Activated B cell treated with CpG ODN at 0.5 μM for 24 hours (primary cell): ENCODE measurements around the gene RPS6KA2. TPM values are rescaled to one million over a fixed set of nuclear protein-coding genes. Genes with fewer than 3 reads are reported as not detected.

ENCODE experiments used
- ATAC-seq: fragments of 200-7000 bp; cut with Tn5 transposase; one replicate; pipeline ENCODE4 v1.10.0; 2021; ENCODE audit warnings: low read depth, mild to moderate bottlenecking, moderate library complexity
- CTCF ChIA-PET: fragments of 350-600 bp; sonication (Branson Sonifier 250); formaldehyde crosslinking; loops from one replicate; lab custom pipeline; 2021; ENCODE audit warnings: antibody characterized with exemption; lab: Charles Lee
- POLR2A ChIA-PET: fragments of 350-600 bp; sonication (Branson Sonifier 250); formaldehyde crosslinking; loops from one replicate; lab custom pipeline; 2021; ENCODE audit warnings: antibody characterized with exemption; lab: Charles Lee
- DNase-seq: peaks from one replicate; pipeline ENCODE4 v3.0.0; 2022
- H3K27ac Mint-ChIP-seq: one replicate; pipeline ENCODE4 v1.8.0; 2020; ENCODE audit warnings: mixed read lengths
- H3K27me3 Mint-ChIP-seq: one replicate; pipeline ENCODE4 v1.8.0; 2021; ENCODE audit warnings: mixed read lengths
- H3K36me3 Mint-ChIP-seq: one replicate; pipeline ENCODE4 v1.8.0; 2021; ENCODE audit warnings: low read depth, mixed read lengths
- H3K4me1 Mint-ChIP-seq: one replicate; pipeline ENCODE4 v1.8.0; 2021; ENCODE audit warnings: mixed read lengths
- H3K4me3 Mint-ChIP-seq: one replicate; pipeline ENCODE4 v1.8.0; 2020; ENCODE audit warnings: mild to moderate bottlenecking, mixed read lengths
- H3K9me3 Mint-ChIP-seq: one replicate; pipeline ENCODE4 v1.8.0; 2020; ENCODE audit warnings: mixed read lengths
- CTCF ChIP-seq: fragments of 200-600 bp; IDR thresholded peaks from one replicate; pipeline ENCODE4 v1.8.0; 2022; ENCODE audit warnings: antibody characterized with exemption, mild to moderate bottlenecking
- intact Hi-C: fragments of 100-400 bp; cut with micrococcal nuclease; formaldehyde crosslinking; loops from one replicate; pipeline ENCODE4 v1.15.1; 2024
- total RNA-seq: library from RNA; stranded (reverse); gene quantifications from 2 replicates; pipeline ENCODE4 v1.2.3, GENCODE V29; 2022

Gene RPS6KA2
- total RNA-seq, 1 donor from 2014 or later, result 14.4 TPM

- CTCF ChIA-PET, result no interaction called here
Observed at GRCh38 chr6:166505133-166505905, 121.7 kb downstream of the RPS6KA2 start.

GRCh38 chr6:166504100-166504499 lies 123.0 kb downstream of the RPS6KA2 start:
- DNase-seq (no peak), ATAC-seq (no peak)
- H3K27me3 Mint-ChIP-seq, result no peaks in the 10 kb centered on the region
- ChIA-PET CTCF (no interaction called here), POLR2A (no interaction called here)
- no peak overlapping the region for H3K27ac Mint-ChIP-seq
- no peak for TF ChIP-seq CTCF
- peaks cover 7% of the 10 kb centered on the region for H3K4me1 Mint-ChIP-seq
- intact Hi-C loops, result no loop called here
- peaks cover 13% of the 10 kb centered on the region for H3K36me3 Mint-ChIP-seq
- H3K4me3 Mint-ChIP-seq, result no peak overlapping the region
- H3K9me3 Mint-ChIP-seq, result no peaks in the 10 kb centered on the region

More at GRCh38 chr6:166505133-166505905, 121.7 kb downstream of the RPS6KA2 start:
- TF ChIP-seq CTCF, result no peak
- no peaks in the 10 kb centered on the region for H3K27me3 Mint-ChIP-seq
- peaks cover 7% of the 10 kb centered on the region for H3K4me1 Mint-ChIP-seq
- H3K9me3 Mint-ChIP-seq, result no peaks in the 10 kb centered on the region
- H3K36me3 Mint-ChIP-seq, result peaks cover 15% of the 10 kb centered on the region
- H3K4me3 Mint-ChIP-seq, result no peak overlapping the region
- H3K27ac Mint-ChIP-seq, result no peak overlapping the region
- no peak for DNase-seq
- intact Hi-C loops, result no loop called here
- ATAC-seq, result no peak
- POLR2A ChIA-PET, result no interaction called here

GRCh38 chr6:166503167-166503744 lies 123.8 kb downstream of the RPS6KA2 start:
- no peak for DNase-seq
- ATAC-seq, result no peak
- Mint-ChIP-seq H3K27ac (no peak overlapping the region), H3K36me3 (peaks cover 15% of the 10 kb centered on the region), H3K4me1 (peaks cover 7% of the 10 kb centered on the region), H3K9me3 (no peaks in the 10 kb centered on the region), H3K4me3 (no peak overlapping the region), H3K27me3 (no peaks in the 10 kb centered on the region)
- CTCF ChIA-PET, result no interaction called here
- POLR2A ChIA-PET, result no interaction called here
- no peak for TF ChIP-seq CTCF
- intact Hi-C loops, result no loop called here

- intact Hi-C loops, result no loop called here
Observed at GRCh38 chr6:166502453-166502852, 124.6 kb downstream of the RPS6KA2 start.

More at GRCh38 chr6:166502453-166502852, 124.6 kb downstream of the RPS6KA2 start:
- Mint-ChIP-seq H3K9me3 (no peaks in the 10 kb centered on the region), H3K4me1 (peaks cover 7% of the 10 kb centered on the region), H3K4me3 (no peak overlapping the region), H3K27me3 (no peaks in the 10 kb centered on the region), H3K27ac (no peak overlapping the region), H3K36me3 (peaks cover 15% of the 10 kb centered on the region)
- TF ChIP-seq CTCF, result no peak
- DNase-seq, result no peak
- POLR2A ChIA-PET, result no interaction called here
- CTCF ChIA-PET, result no interaction called here
- ATAC-seq, result no peak
